ENCODE measurements around the gene UBE3B. TPM values are rescaled to one million over a fixed set of nuclear protein-coding genes. Genes with fewer than 3 reads are reported as not detected.

UBE3B gene
- total RNA-seq, 1 experiment from 2014 or later: 48.0 TPM

GRCh38 chr12:109493938-109494337 lies 16.5 kb downstream of the UBE3B start:
- Histone ChIP-seq H3K9me3 (ENCODE audit: insufficient read depth, low read depth) (no peaks in the 10 kb centered on the region), H4K20me1 (ENCODE audit: insufficient read depth) (no peaks in the 10 kb centered on the region), H3K27ac (no peak overlapping the region), H3K4me3 (no peak overlapping the region), H3K9me2 (ENCODE audit: insufficient read depth) (no peaks in the 10 kb centered on the region), H3K79me2 (ENCODE audit: low read depth) (no peaks in the 10 kb centered on the region), H3F3A (ENCODE audit: insufficient read depth, low read depth) (no peaks in the 10 kb centered on the region), H3K27me3 (ENCODE audit: insufficient read depth, low read depth) (no peaks in the 10 kb centered on the region), H2AFZ (no peak overlapping the region), H3K36me3 (ENCODE audit: low read depth) (no peaks in the 10 kb centered on the region; the same call in none of the 2 replicates), H3K4me2 (no peak overlapping the region), H3K4me1 (replicated peaks; ENCODE audit: insufficient read depth) (no peaks in the 10 kb centered on the region)
- no peak for DNase-seq
- intact Hi-C loops (cut with micrococcal nuclease; ENCODE audit: unreplicated experiment): no loop called here
- ChIA-PET POLR2A (ENCODE audit: unreplicated experiment) (interaction anchor here (0.6 to 0.7 kb wide), 2 partner anchors 66 to 1251 kb away, joined by 3 to 4 read pairs; no protein-coding TSS in a partner anchor), CTCF (no interaction called here)
- BruUV-seq (replicated peaks): no TSS peak
- TF ChIP-seq EZH2 (IDR thresholded peaks at IDR 0.05; ENCODE audit: low read depth) (no peak), CTCF (conservative IDR thresholded peaks at IDR 0.05) (no peak)

- Histone ChIP-seq H4K20me1 (ENCODE audit: insufficient read depth) (no peaks in the 10 kb centered on the region), H3K9me3 (ENCODE audit: insufficient read depth, low read depth) (no peaks in the 10 kb centered on the region), H3K4me1 (replicated peaks; ENCODE audit: insufficient read depth) (no peaks in the 10 kb centered on the region), H3K4me2 (no peak overlapping the region), H2AFZ (no peak overlapping the region), H3K9me2 (ENCODE audit: insufficient read depth) (no peaks in the 10 kb centered on the region), H3K79me2 (ENCODE audit: low read depth) (no peaks in the 10 kb centered on the region), H3K36me3 (ENCODE audit: low read depth) (no peaks in the 10 kb centered on the region; the same call in 1 of the 2 replicates), H3F3A (ENCODE audit: insufficient read depth, low read depth) (no peaks in the 10 kb centered on the region), H3K4me3 (no peak overlapping the region), H3K27me3 (ENCODE audit: insufficient read depth, low read depth) (no peaks in the 10 kb centered on the region), H3K27ac (no peak overlapping the region)
- no peak for DNase-seq
- BruUV-seq (replicated peaks): no TSS peak
- TF ChIP-seq CTCF (conservative IDR thresholded peaks at IDR 0.05): no peak
- TF ChIP-seq EZH2 (IDR thresholded peaks at IDR 0.05; ENCODE audit: low read depth): no peak
- intact Hi-C loops (cut with micrococcal nuclease; ENCODE audit: unreplicated experiment): no loop called here
- ChIA-PET POLR2A (ENCODE audit: unreplicated experiment) (interaction anchor here (0.6 to 0.7 kb wide), 2 partner anchors 32 to 1251 kb away, joined by 4 to 7 read pairs; no protein-coding TSS in a partner anchor), CTCF (no interaction called here)
Observed at GRCh38 chr12:109494348-109494881, 17.0 kb downstream of the UBE3B start.

GRCh38 chr12:109495012-109495411 lies 17.6 kb downstream of the UBE3B start:
- BruUV-seq (replicated peaks): no TSS peak
- no peak for DNase-seq
- H3K9me2 ChIP-seq (ENCODE audit: insufficient read depth): no peaks in the 10 kb centered on the region
- no peak overlapping the region for H3K27ac ChIP-seq
- no peaks in the 10 kb centered on the region for H3F3A ChIP-seq (ENCODE audit: insufficient read depth, low read depth)
- H3K36me3 ChIP-seq (ENCODE audit: low read depth): no peaks in the 10 kb centered on the region; the same call in 1 of the 2 replicates
- no peak overlapping the region for H3K4me3 ChIP-seq
- TF ChIP-seq EZH2 (IDR thresholded peaks at IDR 0.05; ENCODE audit: low read depth) (no peak), CTCF (conservative IDR thresholded peaks at IDR 0.05) (no peak)
- H3K27me3 ChIP-seq (ENCODE audit: insufficient read depth, low read depth): no peaks in the 10 kb centered on the region
- ChIA-PET POLR2A (ENCODE audit: unreplicated experiment) (interaction anchor here (0.7 kb wide), 1 partner anchor 32 kb away, joined by 7 read pairs; no protein-coding TSS in a partner anchor), CTCF (no interaction called here)
- no peaks in the 10 kb centered on the region for H3K9me3 ChIP-seq (ENCODE audit: insufficient read depth, low read depth)
- no peaks in the 10 kb centered on the region for H3K4me1 ChIP-seq (replicated peaks; ENCODE audit: insufficient read depth)
- H3K4me2 ChIP-seq: no peak overlapping the region
- no peaks in the 10 kb centered on the region for H3K79me2 ChIP-seq (ENCODE audit: low read depth)
- H4K20me1 ChIP-seq (ENCODE audit: insufficient read depth): no peaks in the 10 kb centered on the region
- intact Hi-C loops (cut with micrococcal nuclease; ENCODE audit: unreplicated experiment): no loop called here
- H2AFZ ChIP-seq: no peak overlapping the region

Data from PC-9 (cell line).